IPS-18c (cell line): ENCODE results near the gene PFN3.

Experiments
- H3K4me3 ChIP-seq: 2 replicates; pipeline ENCODE4 v1.7.0; 2013; ENCODE audit warnings: low read depth, mild to moderate bottlenecking, low read length, moderate library complexity; ENCODE audit not compliant: insufficient read depth
- H3K9me3 ChIP-seq: one replicate; pipeline ENCODE4 v1.6.1; 2013; ENCODE audit warnings: mild to moderate bottlenecking, low read length, moderate library complexity; ENCODE audit not compliant: control insufficient read depth, insufficient read depth

PFN3 gene

DNA sequence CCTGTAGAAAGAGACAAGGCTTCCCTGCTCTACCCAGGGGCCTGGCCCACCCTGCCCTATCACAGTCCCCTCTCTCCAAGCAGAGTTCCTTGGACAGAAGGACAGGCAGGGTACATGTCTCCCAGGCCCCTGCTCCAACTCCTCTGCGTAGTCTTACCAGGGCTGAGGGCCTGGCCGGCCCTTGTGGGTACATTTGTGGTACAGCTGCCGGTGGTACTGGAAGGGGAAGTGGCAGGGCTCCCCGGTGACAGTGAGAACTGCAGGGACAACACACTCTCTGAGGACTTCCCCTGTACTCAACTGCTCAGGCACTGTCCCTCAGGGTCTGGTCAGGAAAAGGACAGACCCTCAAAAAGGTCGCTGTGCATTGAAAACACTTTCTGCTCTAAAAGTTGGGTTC is 5.3 kb upstream of the PFN3 start:
- no peak overlapping the region for H3K4me3 ChIP-seq
- H3K9me3 ChIP-seq: peaks cover 2% of the 10 kb centered on the region

DNA sequence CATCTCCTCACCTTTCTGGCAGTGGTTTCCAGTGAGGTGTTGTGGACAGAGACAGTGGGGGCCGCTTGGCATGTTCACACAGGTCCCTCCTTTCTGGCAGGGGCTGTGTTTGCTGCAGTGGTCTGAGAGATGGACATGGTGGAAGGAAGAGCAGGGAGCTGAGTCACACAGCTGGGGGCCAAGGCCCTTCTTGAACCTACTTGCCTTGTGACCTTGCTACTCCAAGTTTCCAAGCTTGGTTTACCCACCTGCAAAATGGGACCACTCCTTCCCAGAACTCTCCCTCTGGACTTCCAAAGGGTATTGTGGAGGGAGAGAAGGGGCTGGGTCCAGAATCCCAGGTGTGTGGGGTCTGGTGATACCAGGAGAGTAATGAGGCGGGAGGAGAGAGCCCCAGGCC is 4.9 kb upstream of the PFN3 start:
- H3K9me3 ChIP-seq: peaks cover 2% of the 10 kb centered on the region
- H3K4me3 ChIP-seq: no peak overlapping the region

DNA sequence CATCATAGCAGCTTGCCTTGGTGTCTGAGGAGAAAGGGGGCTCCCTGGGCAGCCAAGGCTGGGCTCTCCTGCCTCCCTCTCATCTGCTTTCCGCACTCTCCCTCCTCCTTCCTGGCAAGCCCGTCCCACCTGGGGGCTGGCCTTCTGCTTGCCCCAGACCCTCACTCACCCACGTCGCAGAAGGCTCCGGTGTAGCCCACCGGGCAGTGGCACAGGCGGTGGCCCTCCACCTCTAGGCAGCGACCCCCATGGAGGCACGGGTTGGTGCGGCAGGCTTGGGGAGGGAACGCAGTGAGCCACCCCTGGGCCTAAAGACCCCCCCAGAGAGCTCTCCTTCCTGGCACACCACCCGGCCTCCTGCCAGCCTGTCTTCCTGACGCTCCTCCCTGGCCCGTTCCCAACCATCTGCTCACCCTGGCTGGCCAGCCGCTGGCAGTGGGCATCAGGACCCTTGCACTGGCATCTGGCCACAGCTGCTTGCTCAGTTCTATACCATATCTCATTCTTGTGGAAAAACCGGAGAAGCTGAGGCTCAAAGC is 4.2 kb upstream of the PFN3 start:
- peak overlapping the region; percentile 62 for H3K4me3 ChIP-seq
- H3K9me3 ChIP-seq: peaks cover 2% of the 10 kb centered on the region

DNA sequence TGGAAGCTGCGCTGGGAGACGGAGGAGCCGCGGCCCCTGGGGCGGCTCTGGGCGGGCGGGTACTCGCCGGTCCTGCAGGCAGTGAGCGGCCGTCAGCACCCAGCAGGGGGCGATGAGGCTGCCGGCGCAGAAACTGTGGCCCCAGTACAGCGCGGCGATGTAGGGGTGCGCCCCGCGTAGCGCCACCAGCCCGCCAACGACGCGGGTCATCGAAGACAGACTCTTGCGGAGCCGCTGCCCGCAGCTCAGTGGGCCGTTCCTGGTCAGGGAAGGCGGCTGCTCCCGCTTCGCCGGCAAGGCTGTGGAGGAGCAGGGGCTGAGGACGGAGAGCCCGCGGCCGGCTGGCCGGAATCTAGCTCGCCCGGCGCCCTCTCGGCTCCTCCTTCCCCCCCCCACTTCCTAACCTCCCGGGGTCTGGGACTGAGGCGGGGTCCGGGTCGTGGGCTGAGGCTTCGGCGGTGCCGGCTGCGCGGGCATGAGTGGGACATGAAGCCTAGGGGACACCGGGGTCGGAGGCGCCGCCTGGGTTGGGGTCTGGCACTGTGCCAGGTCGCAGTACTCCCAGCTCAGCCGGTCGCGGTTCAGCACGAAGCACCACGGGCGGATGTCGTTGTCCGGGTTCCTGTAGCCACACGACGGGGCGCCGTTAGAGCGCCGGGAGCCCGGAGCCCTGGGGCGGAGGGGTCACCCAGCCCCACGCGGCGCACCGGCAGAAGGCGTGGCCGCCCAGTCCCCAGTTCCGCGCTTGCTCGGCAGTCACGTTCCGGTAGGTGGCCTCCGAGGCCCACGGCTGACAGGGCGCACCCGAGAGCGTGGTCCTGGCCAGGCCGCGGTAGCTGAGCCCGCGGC is 3.6 kb upstream of the PFN3 start:
- Histone ChIP-seq H3K9me3 (peaks cover 2% of the 10 kb centered on the region), H3K4me3 (peak overlapping the region; percentile 62)

DNA sequence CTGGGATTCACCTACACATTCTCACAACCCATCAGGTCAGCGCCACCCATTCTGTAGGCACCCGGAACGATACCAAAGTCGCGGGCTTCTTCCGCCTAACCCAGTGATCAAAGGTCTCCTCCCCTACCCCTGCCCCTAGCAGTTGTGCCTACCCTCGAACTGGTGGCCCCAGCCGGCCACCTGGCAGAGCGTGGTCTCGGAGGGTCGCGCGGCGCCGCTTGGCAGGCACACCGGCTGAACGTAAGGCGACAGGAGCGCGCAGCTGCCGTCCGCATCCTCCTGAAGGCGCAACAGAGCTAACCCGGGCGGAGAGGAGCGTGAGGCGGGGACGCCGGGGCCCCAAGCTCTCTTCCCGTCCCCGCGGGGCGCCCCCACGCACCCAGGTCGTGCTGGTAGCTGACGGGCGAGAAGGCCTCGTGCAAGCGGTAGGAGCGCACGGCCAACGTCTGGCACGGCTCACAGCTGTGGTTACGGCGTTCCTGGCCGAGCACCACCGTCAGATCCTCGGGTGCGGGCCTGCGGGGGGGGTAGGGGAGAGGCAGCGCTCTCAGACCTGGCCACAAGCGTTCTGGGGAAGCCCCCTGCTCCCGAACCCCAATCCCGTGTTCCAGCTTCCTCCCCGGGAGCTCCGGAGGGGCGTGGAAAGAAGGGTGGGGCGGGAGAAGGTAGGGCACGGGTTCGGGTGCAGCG is 2.8 kb upstream of the PFN3 start:
- Histone ChIP-seq H3K4me3 (peak overlapping the region; percentile 62), H3K9me3 (peaks cover 2% of the 10 kb centered on the region)

DNA sequence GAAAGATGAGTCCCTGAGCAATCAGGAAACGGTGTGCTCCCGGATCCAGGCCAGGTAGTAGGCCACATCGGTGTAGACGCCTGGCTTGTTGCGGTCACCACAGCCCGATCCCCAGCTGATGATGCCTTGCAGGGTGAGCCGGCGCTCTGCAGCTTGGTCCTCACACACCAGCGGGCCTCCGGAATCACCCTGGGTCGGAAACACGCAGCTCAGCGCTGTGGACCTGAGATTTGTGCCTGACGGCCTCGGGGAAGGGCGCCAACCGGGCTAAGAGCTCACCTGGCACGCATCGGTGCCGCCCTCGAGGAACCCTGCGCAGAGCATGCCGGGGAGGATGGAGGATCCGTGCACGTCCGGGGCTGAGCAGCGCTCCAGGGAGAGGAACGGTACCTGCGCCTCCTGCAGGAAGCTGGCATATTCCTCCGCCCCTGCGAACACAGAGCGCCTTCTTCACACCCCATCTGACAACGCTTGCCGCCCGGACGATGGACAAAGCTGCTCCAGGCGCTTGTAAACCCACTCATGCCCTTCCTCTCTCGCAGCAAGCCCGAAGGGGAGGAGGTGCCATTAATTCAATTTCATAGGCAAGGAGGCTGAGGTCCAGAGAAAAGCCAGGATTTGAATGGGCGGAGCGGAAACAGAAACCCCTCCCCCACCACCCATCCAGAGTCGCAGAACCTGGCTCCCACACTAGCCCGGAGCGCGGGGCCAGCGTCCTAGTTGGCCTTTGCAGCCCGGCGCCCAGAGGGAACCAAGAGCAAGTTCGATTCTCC is 2.0 kb upstream of the PFN3 start:
- peaks cover 2% of the 10 kb centered on the region for H3K9me3 ChIP-seq
- peak overlapping the region; percentile 62; the same call in 1 of the 2 replicates for H3K4me3 ChIP-seq

DNA sequence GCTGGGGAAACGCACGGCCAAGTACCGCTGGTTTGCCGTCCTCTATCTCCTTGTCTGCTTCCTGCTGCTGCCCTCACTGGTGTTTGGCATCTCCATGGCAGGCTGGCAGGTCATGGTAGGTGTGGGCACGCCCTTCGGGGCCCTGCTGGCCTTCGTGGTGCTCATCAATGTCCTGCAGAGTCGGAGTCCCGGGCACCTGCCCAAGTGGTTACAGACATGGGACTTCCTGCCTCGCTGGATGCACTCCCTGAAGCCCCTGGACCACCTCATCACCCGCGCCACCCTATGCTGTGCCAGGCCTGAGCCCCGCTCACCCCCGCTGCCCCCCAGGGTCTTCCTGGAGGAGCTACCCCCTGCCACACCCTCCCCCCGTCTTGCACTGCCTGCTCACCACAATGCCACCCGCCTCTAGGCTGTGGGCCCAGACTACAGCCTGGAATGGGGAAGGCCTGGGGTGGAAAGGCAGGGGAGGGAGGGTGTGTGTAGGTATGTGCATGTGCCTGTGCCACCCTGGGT is 2.5 kb downstream of the PFN3 start:
- H3K4me3 ChIP-seq: no peak overlapping the region
- peaks cover 2% of the 10 kb centered on the region for H3K9me3 ChIP-seq

DNA sequence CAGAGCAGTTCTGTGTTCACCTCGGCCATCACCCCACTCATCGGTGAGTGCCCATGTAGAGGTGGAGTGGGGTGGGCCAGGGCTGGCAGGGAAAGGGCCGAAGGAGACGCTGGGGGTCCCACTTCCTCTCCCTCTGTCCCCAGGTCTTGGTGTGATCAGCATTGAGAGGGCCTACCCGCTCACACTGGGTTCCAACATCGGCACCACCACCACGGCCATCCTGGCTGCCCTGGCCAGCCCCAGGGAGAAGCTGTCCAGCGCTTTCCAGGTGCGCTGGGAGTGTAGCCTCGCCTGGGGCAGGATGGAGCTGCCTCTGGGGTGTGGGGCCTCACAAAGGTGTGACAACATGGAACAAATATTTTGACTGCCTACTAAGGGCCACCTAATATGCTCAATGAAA is 3.7 kb downstream of the PFN3 start:
- Histone ChIP-seq H3K4me3 (no peak overlapping the region), H3K9me3 (peaks cover 2% of the 10 kb centered on the region)

DNA sequence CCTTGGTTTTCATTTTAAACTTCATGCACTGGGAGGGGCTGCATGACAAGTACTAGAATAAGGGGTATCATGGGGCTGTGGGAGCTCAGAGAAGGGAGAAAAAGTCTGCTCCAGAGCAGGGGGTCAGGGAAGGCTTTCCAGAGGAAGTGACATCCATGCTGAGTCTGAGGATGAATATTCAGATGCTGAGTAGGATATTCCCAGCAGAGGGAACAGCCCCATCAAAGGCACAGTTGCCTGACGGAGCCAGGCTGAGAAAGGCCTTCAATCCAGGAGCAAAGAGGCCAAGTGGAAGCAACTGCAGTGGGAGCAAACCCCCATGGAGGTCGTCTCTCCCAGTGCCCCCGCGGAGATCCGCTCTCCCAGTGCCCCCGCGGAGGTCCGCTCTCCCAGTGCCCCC is 4.4 kb downstream of the PFN3 start:
- Histone ChIP-seq H3K4me3 (no peak overlapping the region), H3K9me3 (peaks cover 2% of the 10 kb centered on the region)

DNA sequence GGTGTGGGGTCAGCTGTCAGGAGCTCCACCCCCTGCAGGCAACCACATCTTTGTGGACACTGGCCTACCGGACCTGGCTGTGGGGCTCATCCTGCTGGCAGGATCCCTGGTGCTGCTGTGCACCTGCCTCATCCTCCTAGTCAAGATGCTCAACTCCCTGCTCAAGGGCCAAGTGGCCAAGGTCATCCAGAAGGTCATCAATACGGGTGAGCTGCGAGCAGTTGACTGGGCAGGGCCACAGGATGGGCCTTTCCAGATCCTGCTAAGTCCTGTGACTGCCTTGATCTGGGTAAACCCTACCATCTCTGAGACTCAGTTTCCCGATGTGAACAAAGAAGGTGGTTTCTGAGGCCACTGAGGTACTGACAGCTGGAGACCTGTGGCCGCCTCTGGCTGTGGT is 6.5 kb downstream of the PFN3 start:
- H3K4me3 ChIP-seq: no peak overlapping the region
- H3K9me3 ChIP-seq: no peaks in the 10 kb centered on the region

DNA sequence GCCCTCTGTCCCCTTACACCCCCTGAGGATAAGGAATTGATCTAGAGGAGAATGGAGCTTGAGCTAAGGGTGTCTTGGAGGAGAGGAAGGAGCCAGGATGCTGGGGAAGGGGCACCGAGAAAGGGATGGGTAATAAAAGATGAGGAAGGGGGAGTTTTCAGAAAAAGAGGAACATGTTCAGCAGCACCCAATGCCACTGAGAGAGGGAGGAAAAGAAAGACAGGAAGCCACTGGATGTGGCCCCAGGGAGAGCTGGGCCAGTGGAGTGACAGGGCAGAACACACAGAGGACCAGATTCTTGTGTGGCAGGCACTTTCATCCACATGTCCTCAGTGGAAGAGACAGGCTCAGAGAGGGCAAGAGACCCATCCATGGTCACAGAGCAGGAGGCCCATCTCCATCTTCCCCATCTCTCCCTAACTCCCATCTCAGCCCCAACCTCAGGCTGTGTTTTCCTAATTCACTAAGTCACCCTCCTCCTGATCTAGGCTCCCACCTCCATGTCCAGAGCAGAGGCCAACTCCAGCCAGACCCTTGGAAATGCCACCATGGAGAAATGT is 7.2 kb downstream of the PFN3 start:
- Histone ChIP-seq H3K9me3 (no peaks in the 10 kb centered on the region), H3K4me3 (no peak overlapping the region)

DNA sequence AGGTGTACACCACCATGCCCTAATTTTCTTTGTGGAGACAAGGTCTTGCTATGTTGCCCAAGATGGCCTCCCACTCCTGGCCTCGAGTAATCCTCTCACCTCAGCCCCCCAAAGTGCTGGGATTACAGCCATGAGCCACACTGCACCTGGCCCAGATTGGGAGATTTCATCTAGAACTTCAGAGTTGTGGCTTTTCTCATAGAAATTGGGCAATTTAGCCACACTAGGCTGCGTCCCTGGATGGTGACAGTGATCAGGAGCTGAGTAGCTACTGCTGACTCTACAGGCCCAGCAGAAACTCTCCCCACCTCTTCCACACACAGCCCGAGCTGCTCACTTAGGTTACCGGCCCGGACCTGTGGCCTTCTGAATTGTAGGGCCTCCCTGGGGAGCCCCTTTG is 7.7 kb downstream of the PFN3 start:
- Histone ChIP-seq H3K4me3 (no peak overlapping the region), H3K9me3 (no peaks in the 10 kb centered on the region)

DNA sequence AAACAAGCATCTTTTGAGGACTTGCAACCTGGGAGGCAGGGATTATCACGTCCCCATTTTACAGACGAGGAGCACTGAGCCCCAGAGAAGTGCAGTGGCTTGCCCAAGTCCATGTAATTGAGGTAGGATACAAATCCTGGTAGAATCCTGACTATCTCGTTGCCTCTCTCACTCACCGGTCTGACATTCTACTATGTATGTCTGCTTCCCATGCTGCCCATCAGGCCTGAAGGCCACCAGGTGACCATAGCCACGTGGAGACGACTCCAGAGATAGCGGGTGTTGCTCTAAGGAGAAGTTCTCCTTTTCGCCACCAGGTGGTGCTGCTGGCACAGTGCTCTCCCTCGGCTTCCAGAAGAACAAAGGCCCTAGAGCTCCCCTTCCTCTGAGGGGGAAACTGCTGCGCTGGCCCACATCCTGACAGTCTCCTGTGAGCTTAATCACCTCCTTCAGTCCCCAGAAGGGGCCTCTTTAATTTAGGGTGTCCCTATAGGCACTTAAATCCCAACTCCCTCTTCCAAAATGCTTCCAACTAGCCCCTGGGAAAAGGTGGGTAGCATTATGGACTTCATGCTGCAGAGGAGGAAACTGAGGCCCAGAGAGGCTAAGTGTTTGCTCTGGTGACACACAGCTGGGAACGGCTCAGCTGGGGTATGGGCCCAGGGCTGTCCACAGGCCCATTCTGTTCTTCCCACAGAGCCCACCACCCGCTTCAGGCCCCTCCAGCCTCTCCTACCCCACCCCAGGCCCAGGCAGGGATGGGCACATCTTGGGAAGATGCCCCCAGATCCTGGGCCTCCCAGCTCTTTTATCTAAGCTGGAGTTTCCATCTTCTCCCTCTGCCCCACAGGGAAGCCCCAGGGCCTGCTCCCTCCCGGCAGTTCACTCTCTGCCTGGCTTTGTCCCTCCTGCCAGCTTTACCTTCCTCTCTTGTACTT is 9.8 kb downstream of the PFN3 start:
- H3K4me3 ChIP-seq: no peak overlapping the region
- no peaks in the 10 kb centered on the region for H3K9me3 ChIP-seq

DNA sequence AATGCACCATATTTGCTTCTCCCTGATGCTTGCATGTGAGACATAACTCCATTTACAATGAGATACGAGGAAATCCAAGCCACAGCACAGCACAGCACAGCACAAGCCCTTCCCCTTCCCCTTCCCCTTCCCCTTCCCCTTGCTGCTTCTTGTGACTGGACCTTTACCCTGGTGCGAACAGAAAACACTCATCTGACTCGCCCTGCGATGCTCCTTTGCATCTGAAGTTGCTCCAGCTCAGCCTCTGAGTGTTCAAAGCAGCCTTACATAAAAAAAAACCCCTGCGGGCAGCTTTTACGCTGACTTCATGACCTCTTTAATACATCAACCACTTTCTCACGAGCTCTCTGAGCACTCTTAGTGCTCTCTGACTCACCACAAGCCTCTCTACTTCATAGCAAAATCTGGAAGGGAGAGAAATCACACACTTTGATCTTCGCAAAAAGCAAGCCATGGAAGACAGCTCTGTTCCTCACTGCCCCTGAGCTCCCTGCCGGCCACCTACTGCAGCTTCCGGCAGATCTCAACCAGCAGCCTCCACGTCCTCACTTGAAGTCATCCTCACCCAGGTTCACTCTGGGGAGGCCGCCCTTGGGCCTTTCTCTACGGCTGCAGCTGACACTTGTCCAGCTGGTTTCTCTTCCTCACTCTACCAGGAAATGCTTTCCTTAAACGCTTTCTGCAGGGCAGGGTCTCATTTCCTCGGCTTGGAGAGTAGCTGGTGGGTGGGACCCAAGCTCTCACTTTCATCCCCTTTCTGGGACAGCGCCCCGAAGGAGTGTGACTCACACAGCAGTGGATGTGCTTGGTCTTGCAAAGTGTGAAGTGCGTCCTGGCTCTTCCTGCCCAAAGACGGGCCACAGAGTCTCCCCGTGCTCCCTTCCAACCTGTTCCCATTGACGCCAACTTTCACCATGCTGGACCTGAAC is 11.0 kb downstream of the PFN3 start:
- Histone ChIP-seq H3K4me3 (no peak overlapping the region), H3K9me3 (no peaks in the 10 kb centered on the region)

DNA sequence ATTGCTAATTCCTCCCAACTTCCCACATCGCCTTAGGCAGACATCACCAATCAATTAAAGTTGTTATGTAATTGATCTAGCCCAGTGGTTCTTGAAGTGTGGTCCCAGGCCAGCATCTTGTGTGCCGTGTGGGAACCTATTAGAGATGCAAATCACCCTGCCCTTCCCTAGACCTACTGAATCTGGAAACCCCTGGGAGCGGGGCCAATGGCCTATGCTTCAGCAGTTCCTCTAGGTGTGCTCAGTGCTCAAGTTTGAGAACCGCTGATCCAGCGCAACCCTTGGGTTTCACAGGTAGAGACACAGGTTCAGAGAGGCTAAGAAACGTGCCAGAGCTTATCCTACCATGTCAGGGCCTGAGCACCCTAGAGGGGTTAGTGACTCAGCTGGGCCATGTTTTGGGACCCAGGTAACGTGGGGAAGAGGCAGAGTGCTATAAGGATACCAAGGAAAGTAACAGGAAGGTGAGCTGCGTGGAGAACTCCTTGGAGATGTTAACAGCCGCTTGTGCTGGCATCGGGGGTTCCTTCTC is 11.9 kb downstream of the PFN3 start:
- H3K4me3 ChIP-seq: no peak overlapping the region
- H3K9me3 ChIP-seq: no peaks in the 10 kb centered on the region
